Measurements from ENCODE around the gene MBNL1.

Gene MBNL1

GRCh38 chr3:152226176-152226575, 42.6 kb upstream of the MBNL1 start:
- no peak overlapping the region for H3K4me3 Mint-ChIP-seq
- H3K27ac Mint-ChIP-seq: no peak overlapping the region
- no peaks in the 10 kb centered on the region for H3K9me3 Mint-ChIP-seq
- no peak for TF ChIP-seq CTCF (IDR thresholded peaks at IDR 0.05)
- no peak for DNase-seq
- H3K4me1 Mint-ChIP-seq: no peaks in the 10 kb centered on the region
- no peaks in the 10 kb centered on the region for H3K36me3 Mint-ChIP-seq (ENCODE audit: low read depth)
- peaks cover 4% of the 10 kb centered on the region for H3K27me3 Mint-ChIP-seq (ENCODE audit: low read depth, poor library complexity)

- no peak overlapping the region for H3K4me3 Mint-ChIP-seq
- no peak overlapping the region for H3K27ac Mint-ChIP-seq
- no peaks in the 10 kb centered on the region for H3K36me3 Mint-ChIP-seq (ENCODE audit: low read depth)
- DNase-seq: no peak
- no peaks in the 10 kb centered on the region for H3K4me1 Mint-ChIP-seq
- peaks cover 4% of the 10 kb centered on the region for H3K27me3 Mint-ChIP-seq (ENCODE audit: low read depth, poor library complexity)
- no peaks in the 10 kb centered on the region for H3K9me3 Mint-ChIP-seq
- no peak for TF ChIP-seq CTCF (IDR thresholded peaks at IDR 0.05)
Measured at GRCh38 chr3:152227027-152227426, 41.7 kb upstream of the MBNL1 start.

- Mint-ChIP-seq H3K27me3 (ENCODE audit: low read depth, poor library complexity) (peaks cover 4% of the 10 kb centered on the region), H3K36me3 (ENCODE audit: low read depth) (no peaks in the 10 kb centered on the region), H3K4me3 (no peak overlapping the region), H3K4me1 (no peaks in the 10 kb centered on the region), H3K27ac (no peak overlapping the region), H3K9me3 (no peaks in the 10 kb centered on the region)
- no peak for TF ChIP-seq CTCF (IDR thresholded peaks at IDR 0.05)
- DNase-seq: no peak
Measured at GRCh38 chr3:152229692-152230091, 39.0 kb upstream of the MBNL1 start.

- no peak overlapping the region for H3K4me3 Mint-ChIP-seq
- no peak overlapping the region for H3K27ac Mint-ChIP-seq
- peaks cover 4% of the 10 kb centered on the region for H3K27me3 Mint-ChIP-seq (ENCODE audit: low read depth, poor library complexity)
- no peak for TF ChIP-seq CTCF (IDR thresholded peaks at IDR 0.05)
- no peaks in the 10 kb centered on the region for H3K4me1 Mint-ChIP-seq
- H3K36me3 Mint-ChIP-seq (ENCODE audit: low read depth): no peaks in the 10 kb centered on the region
- H3K9me3 Mint-ChIP-seq: no peaks in the 10 kb centered on the region
- no peak for DNase-seq
Measured at GRCh38 chr3:152230370-152230769, 38.4 kb upstream of the MBNL1 start.

- H3K36me3 Mint-ChIP-seq (ENCODE audit: low read depth): no peaks in the 10 kb centered on the region
- H3K4me3 Mint-ChIP-seq: no peak overlapping the region
- H3K27ac Mint-ChIP-seq: no peak overlapping the region
- no peak for TF ChIP-seq CTCF (IDR thresholded peaks at IDR 0.05)
- H3K27me3 Mint-ChIP-seq (ENCODE audit: low read depth, poor library complexity): peaks cover 4% of the 10 kb centered on the region
- no peak for DNase-seq
- H3K9me3 Mint-ChIP-seq: no peaks in the 10 kb centered on the region
- H3K4me1 Mint-ChIP-seq: peaks cover 3% of the 10 kb centered on the region
Measured at GRCh38 chr3:152232001-152232400, 36.7 kb upstream of the MBNL1 start.

GRCh38 chr3:152232679-152233078, 36.0 kb upstream of the MBNL1 start:
- no peak for DNase-seq

More at GRCh38 chr3:152232679-152233078, 36.0 kb upstream of the MBNL1 start:
- Mint-ChIP-seq H3K36me3 (ENCODE audit: low read depth) (no peaks in the 10 kb centered on the region), H3K4me3 (no peak overlapping the region), H3K4me1 (peaks cover 3% of the 10 kb centered on the region), H3K9me3 (no peaks in the 10 kb centered on the region), H3K27me3 (ENCODE audit: low read depth, poor library complexity) (peaks cover 4% of the 10 kb centered on the region), H3K27ac (no peak overlapping the region)
- TF ChIP-seq CTCF (IDR thresholded peaks at IDR 0.05): no peak

Measured in nephron progenitor cell (in vitro differentiated cells).